22Rv1 (cell line): ENCODE measurements around the gene TNK1.

ENCODE experiments used
- H3K27ac ChIP-seq: fragments of 450-650 bp; 2 replicates; pipeline ENCODE4 v1.5.1; 2017
- CTCF ChIP-seq: fragments of 450-650 bp; IDR thresholded peaks from 2 replicates; pipeline ENCODE4 v1.5.1; 2017; ENCODE audit warnings: mild to moderate bottlenecking
- ZFX ChIP-seq: fragments of 450-650 bp; IDR thresholded peaks from 2 replicates; pipeline ENCODE4 v1.6.1; 2017; ENCODE audit warnings: antibody characterized with exemption, borderline replicate concordance

TNK1 gene

GRCh38 chr17:7438656-7439460, 58.0 kb downstream of the TNK1 start:
- TF ChIP-seq CTCF, result no peak
- no peak for TF ChIP-seq ZFX
- H3K27ac ChIP-seq, result peak overlapping the region; percentile 92
